Measurements from ENCODE around the gene SRPX2. TPM values are rescaled to one million over a fixed set of nuclear protein-coding genes. Genes with fewer than 3 reads are reported as not detected.

SRPX2 gene, protein sequence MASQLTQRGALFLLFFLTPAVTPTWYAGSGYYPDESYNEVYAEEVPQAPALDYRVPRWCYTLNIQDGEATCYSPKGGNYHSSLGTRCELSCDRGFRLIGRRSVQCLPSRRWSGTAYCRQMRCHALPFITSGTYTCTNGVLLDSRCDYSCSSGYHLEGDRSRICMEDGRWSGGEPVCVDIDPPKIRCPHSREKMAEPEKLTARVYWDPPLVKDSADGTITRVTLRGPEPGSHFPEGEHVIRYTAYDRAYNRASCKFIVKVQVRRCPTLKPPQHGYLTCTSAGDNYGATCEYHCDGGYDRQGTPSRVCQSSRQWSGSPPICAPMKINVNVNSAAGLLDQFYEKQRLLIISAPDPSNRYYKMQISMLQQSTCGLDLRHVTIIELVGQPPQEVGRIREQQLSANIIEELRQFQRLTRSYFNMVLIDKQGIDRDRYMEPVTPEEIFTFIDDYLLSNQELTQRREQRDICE
- 10 to 100 TPM; 16.0 to 39.7 TPM for polyA plus RNA-seq

GRCh38 chrX:100643956-100644860 lies at the start of gene SRPX2:
Gene SRPX2, plus strand, starts transcription at chrX:100644199. Its CDS starts 2,124 bp downstream, at chrX:100646323.
- Histone ChIP-seq H3K9me3 (ENCODE audit: control insufficient read depth in 2 of 2, insufficient read depth in 1 of 2, low read depth in 1 of 2, low read length in 1 of 2) (no peaks in the 10 kb centered on the region), H3K27ac (ENCODE audit: low read depth in 2 of 2, low read length in 1 of 2) (peak within 1 kb of the TSS; percentile 79 to 95), H3K27me3 (ENCODE audit: control insufficient read depth in 1 of 2, insufficient read depth in 2 of 2, low read length in 2 of 2) (no peaks in the 10 kb centered on the region), H3K4me3 (ENCODE audit: low read depth in 1 of 2, low read length in 2 of 2) (peak within 1 kb of the TSS; percentile 37 to 45), H3K4me1 (ENCODE audit: control insufficient read depth in 2 of 2, insufficient read depth in 2 of 2, low read length in 1 of 2) (no peaks in the 10 kb centered on the region), H3K36me3 (ENCODE audit: control insufficient read depth in 2 of 2, insufficient read depth in 2 of 2, low read length in 1 of 2) (no peaks in the 10 kb centered on the region)
- WGBS, 2 donors, result 26 to 43% methylated on average over 11 of the region's 11 CpGs

DNA sequence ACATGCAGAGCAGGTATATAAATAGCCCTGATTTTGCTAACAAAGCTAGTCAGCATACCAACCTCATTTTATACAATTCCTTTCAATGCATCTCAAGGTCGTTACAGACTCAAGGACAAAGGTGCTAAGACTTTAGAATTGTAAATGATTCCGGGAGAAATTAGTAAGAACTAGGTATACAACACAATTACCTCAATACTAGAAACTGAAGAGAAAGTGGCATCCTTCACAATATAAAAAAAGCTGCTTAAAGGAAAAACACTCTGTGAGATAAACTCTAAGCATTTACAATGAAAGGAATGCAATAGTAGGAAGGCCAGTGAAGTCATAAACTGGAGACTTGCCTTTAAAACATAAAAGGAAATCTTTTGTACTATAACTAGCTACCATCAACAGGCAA lies 47.4 kb upstream of the SRPX2 start:
- Histone ChIP-seq H3K27ac (ENCODE audit: low read depth in 2 of 2, low read length in 1 of 2) (no peak overlapping the region), H3K4me1 (ENCODE audit: control insufficient read depth in 2 of 2, insufficient read depth in 2 of 2, low read length in 1 of 2) (no peaks in the 10 kb centered on the region), H3K4me3 (ENCODE audit: low read depth in 1 of 2, low read length in 2 of 2) (no peak overlapping the region), H3K36me3 (ENCODE audit: control insufficient read depth in 2 of 2, insufficient read depth in 2 of 2, low read length in 1 of 2) (no peaks in the 10 kb centered on the region), H3K27me3 (ENCODE audit: control insufficient read depth in 1 of 2, insufficient read depth in 2 of 2, low read length in 2 of 2) (peaks cover 0 to 4% of the 10 kb centered on the region in 2 donors), H3K9me3 (ENCODE audit: control insufficient read depth in 2 of 2, insufficient read depth in 1 of 2, low read depth in 1 of 2, low read length in 1 of 2) (no peaks in the 10 kb centered on the region)
- WGBS, 2 donors, result 43 to 53% methylated on average over 2 of the region's 2 CpGs

GRCh38 chrX:100599456-100599855 lies 44.5 kb upstream of the SRPX2 start:
- peaks cover 0 to 4% of the 10 kb centered on the region in 2 donors for H3K27me3 ChIP-seq (ENCODE audit: control insufficient read depth in 1 of 2, insufficient read depth in 2 of 2, low read length in 2 of 2)
- H3K4me3 ChIP-seq (ENCODE audit: low read depth in 1 of 2, low read length in 2 of 2), result no peak overlapping the region
- no peaks in the 10 kb centered on the region for H3K4me1 ChIP-seq (ENCODE audit: control insufficient read depth in 2 of 2, insufficient read depth in 2 of 2, low read length in 1 of 2)
- 82 to 91% methylated on average over 9 of the region's 9 CpGs for WGBS, 2 donors
- H3K27ac ChIP-seq (ENCODE audit: low read depth in 2 of 2, low read length in 1 of 2), result no peak overlapping the region
- no peaks in the 10 kb centered on the region for H3K9me3 ChIP-seq (ENCODE audit: control insufficient read depth in 2 of 2, insufficient read depth in 1 of 2, low read depth in 1 of 2, low read length in 1 of 2)
- H3K36me3 ChIP-seq (ENCODE audit: control insufficient read depth in 2 of 2, insufficient read depth in 2 of 2, low read length in 1 of 2), result no peaks in the 10 kb centered on the region

DNA sequence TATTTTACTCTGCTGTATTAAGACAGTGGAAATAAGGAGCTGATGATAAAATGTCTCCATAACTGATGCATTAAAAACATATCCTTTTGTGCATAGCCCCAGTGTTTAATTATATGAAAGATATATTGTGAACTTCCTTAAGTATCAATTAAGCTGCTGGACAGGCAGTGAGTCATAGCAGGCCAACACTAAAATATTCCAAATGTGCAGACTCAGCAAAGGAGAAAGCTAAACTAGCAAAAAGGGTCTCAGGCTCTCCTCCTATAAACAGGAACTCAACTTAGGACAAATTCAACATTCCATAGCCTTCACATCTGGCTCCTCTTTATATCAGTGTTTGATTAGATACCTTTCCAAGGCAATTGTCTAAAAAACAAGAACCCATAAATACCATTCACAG lies 43.7 kb upstream of the SRPX2 start:
- H3K36me3 ChIP-seq (ENCODE audit: control insufficient read depth in 2 of 2, insufficient read depth in 2 of 2, low read length in 1 of 2), result no peaks in the 10 kb centered on the region

DNA sequence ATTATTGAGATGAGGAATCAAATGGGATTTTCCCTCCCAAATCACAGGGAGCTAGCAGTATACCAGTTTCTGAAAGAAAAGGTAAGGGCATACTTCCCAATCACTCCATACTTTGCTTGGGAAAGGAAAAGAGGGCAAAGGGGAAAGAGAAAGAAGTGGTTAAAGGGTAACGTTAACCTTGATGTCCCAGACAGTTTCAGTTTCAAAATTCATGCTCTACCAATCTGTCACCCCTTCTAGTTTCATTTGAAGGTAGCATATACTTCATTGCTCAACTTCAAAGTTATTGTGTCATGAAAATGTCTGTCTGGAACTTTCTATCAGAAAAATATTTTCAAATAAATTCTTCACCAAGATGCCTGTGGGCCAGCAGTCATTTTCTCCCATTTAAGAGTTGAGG lies 43.2 kb upstream of the SRPX2 start:
- H3K9me3 ChIP-seq (ENCODE audit: control insufficient read depth in 2 of 2, insufficient read depth in 1 of 2, low read depth in 1 of 2, low read length in 1 of 2), result no peaks in the 10 kb centered on the region
- H3K36me3 ChIP-seq (ENCODE audit: control insufficient read depth in 2 of 2, insufficient read depth in 2 of 2, low read length in 1 of 2), result no peaks in the 10 kb centered on the region
- no peak overlapping the region for H3K27ac ChIP-seq (ENCODE audit: low read depth in 2 of 2, low read length in 1 of 2)
- WGBS, 2 donors, result 20 to 48% methylated on average over 1 of the region's 1 CpG
- H3K4me1 ChIP-seq (ENCODE audit: control insufficient read depth in 2 of 2, insufficient read depth in 2 of 2, low read length in 1 of 2), result no peaks in the 10 kb centered on the region
- no peaks in the 10 kb centered on the region for H3K27me3 ChIP-seq (ENCODE audit: control insufficient read depth in 1 of 2, insufficient read depth in 2 of 2, low read length in 2 of 2)
- no peak overlapping the region for H3K4me3 ChIP-seq (ENCODE audit: low read depth in 1 of 2, low read length in 2 of 2)

More for the DNA sequence above, 43.7 kb upstream of the SRPX2 start:
- no peaks in the 10 kb centered on the region for H3K27me3 ChIP-seq (ENCODE audit: control insufficient read depth in 1 of 2, insufficient read depth in 2 of 2, low read length in 2 of 2)
- no peaks in the 10 kb centered on the region for H3K4me1 ChIP-seq (ENCODE audit: control insufficient read depth in 2 of 2, insufficient read depth in 2 of 2, low read length in 1 of 2)
- H3K9me3 ChIP-seq (ENCODE audit: control insufficient read depth in 2 of 2, insufficient read depth in 1 of 2, low read depth in 1 of 2, low read length in 1 of 2), result no peaks in the 10 kb centered on the region
- H3K27ac ChIP-seq (ENCODE audit: low read depth in 2 of 2, low read length in 1 of 2), result no peak overlapping the region
- H3K4me3 ChIP-seq (ENCODE audit: low read depth in 1 of 2, low read length in 2 of 2), result no peak overlapping the region

- Histone ChIP-seq H3K4me1 (ENCODE audit: control insufficient read depth in 2 of 2, insufficient read depth in 2 of 2, low read length in 1 of 2) (no peaks in the 10 kb centered on the region), H3K27me3 (ENCODE audit: control insufficient read depth in 1 of 2, insufficient read depth in 2 of 2, low read length in 2 of 2) (peaks cover 0 to 4% of the 10 kb centered on the region in 2 donors), H3K36me3 (ENCODE audit: control insufficient read depth in 2 of 2, insufficient read depth in 2 of 2, low read length in 1 of 2) (no peaks in the 10 kb centered on the region), H3K9me3 (ENCODE audit: control insufficient read depth in 2 of 2, insufficient read depth in 1 of 2, low read depth in 1 of 2, low read length in 1 of 2) (no peaks in the 10 kb centered on the region), H3K27ac (ENCODE audit: low read depth in 2 of 2, low read length in 1 of 2) (no peak overlapping the region), H3K4me3 (ENCODE audit: low read depth in 1 of 2, low read length in 2 of 2) (no peak overlapping the region)
- 73 to 75% methylated on average over 1 of the region's 1 CpG for WGBS, 2 donors
Observed at GRCh38 chrX:100606753-100607152, 37.2 kb upstream of the SRPX2 start.

DNA sequence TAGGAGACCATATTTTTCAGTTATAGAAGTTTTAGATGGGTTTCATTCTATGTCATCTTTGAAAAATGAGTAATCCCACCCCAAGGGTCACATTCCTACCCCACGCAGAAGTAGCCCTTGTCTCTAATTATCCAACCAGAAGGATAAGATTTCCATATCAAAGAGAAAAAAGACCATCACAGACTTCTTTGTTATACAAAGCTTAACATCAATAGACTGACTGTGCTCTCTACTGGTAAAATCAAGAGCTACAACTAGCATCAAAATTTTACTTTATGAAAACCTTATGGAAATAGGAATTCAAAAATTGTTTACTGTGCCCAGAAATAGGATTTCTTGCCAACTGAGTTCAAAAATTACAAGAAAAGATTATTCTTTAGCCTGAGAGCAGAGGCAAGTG lies 34.4 kb upstream of the SRPX2 start:
- H3K4me3 ChIP-seq (ENCODE audit: low read depth in 1 of 2, low read length in 2 of 2), result no peak overlapping the region
- no peaks in the 10 kb centered on the region for H3K9me3 ChIP-seq (ENCODE audit: control insufficient read depth in 2 of 2, insufficient read depth in 1 of 2, low read depth in 1 of 2, low read length in 1 of 2)
- peaks cover 0 to 7% of the 10 kb centered on the region in 2 donors for H3K27me3 ChIP-seq (ENCODE audit: control insufficient read depth in 1 of 2, insufficient read depth in 2 of 2, low read length in 2 of 2)
- 7 to 12% methylated on average over 1 of the region's 1 CpG for WGBS, 2 donors
- no peak overlapping the region for H3K27ac ChIP-seq (ENCODE audit: low read depth in 2 of 2, low read length in 1 of 2)
- H3K4me1 ChIP-seq (ENCODE audit: control insufficient read depth in 2 of 2, insufficient read depth in 2 of 2, low read length in 1 of 2), result no peaks in the 10 kb centered on the region
- H3K36me3 ChIP-seq (ENCODE audit: control insufficient read depth in 2 of 2, insufficient read depth in 2 of 2, low read length in 1 of 2), result no peaks in the 10 kb centered on the region

DNA sequence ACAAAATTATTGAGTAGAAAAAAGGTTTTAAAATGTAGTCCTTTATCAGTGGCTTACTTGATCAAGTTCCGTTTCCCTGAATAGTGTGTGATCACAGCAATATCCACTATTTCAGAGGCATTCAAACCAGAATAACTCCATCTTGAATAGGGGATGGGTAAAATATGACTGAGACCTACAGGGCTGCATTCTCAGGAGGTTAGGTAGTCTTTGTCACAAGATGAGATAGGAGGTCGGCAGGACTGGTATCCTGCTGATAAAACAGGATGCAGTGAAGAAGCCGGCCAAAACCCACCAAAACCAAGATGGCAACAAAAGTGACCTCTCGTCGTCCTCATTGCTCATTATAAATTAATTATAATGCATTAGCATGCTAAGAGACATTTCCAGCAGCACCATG lies 32.0 kb upstream of the SRPX2 start:
- no peaks in the 10 kb centered on the region for H3K4me1 ChIP-seq (ENCODE audit: control insufficient read depth in 2 of 2, insufficient read depth in 2 of 2, low read length in 1 of 2)
- no peak overlapping the region for H3K4me3 ChIP-seq (ENCODE audit: low read depth in 1 of 2, low read length in 2 of 2)
- no peaks in the 10 kb centered on the region for H3K9me3 ChIP-seq (ENCODE audit: control insufficient read depth in 2 of 2, insufficient read depth in 1 of 2, low read depth in 1 of 2, low read length in 1 of 2)
- H3K27me3 ChIP-seq (ENCODE audit: control insufficient read depth in 1 of 2, insufficient read depth in 2 of 2, low read length in 2 of 2), result peaks cover 0 to 7% of the 10 kb centered on the region in 2 donors
- H3K27ac ChIP-seq (ENCODE audit: low read depth in 2 of 2, low read length in 1 of 2), result no peak overlapping the region
- no peaks in the 10 kb centered on the region for H3K36me3 ChIP-seq (ENCODE audit: control insufficient read depth in 2 of 2, insufficient read depth in 2 of 2, low read length in 1 of 2)
- 76 to 79% methylated on average over 5 of the region's 5 CpGs for WGBS, 2 donors

- H3K27me3 ChIP-seq (ENCODE audit: control insufficient read depth in 1 of 2, insufficient read depth in 2 of 2, low read length in 2 of 2), result peaks cover 0 to 3% of the 10 kb centered on the region in 2 donors
- H3K4me1 ChIP-seq (ENCODE audit: control insufficient read depth in 2 of 2, insufficient read depth in 2 of 2, low read length in 1 of 2), result no peaks in the 10 kb centered on the region
- no peaks in the 10 kb centered on the region for H3K9me3 ChIP-seq (ENCODE audit: control insufficient read depth in 2 of 2, insufficient read depth in 1 of 2, low read depth in 1 of 2, low read length in 1 of 2)
- no peak overlapping the region for H3K4me3 ChIP-seq (ENCODE audit: low read depth in 1 of 2, low read length in 2 of 2)
- 8 to 11% methylated on average over 3 of the region's 3 CpGs for WGBS, 2 donors
- H3K27ac ChIP-seq (ENCODE audit: low read depth in 2 of 2, low read length in 1 of 2), result no peak overlapping the region
- H3K36me3 ChIP-seq (ENCODE audit: control insufficient read depth in 2 of 2, insufficient read depth in 2 of 2, low read length in 1 of 2), result no peaks in the 10 kb centered on the region
Observed at GRCh38 chrX:100615005-100615404, 29.0 kb upstream of the SRPX2 start.
